HEK293 (cell line): ENCODE measurements around the gene FGD6.

ENCODE experiments used
- CTCF ChIA-PET: fragments of 350-600 bp; formaldehyde crosslinking; extraction: SDS; loops from one replicate; lab custom pipeline; 2021; ENCODE audit warnings: antibody characterized with exemption; lab: Yijun Ruan, JAX
- POLR2A ChIA-PET: fragments of 300-600 bp; formaldehyde crosslinking; extraction: SDS; loops from one replicate; lab custom pipeline; 2020; ENCODE audit warnings: antibody characterized with exemption, inconsistent platforms; lab: Yijun Ruan, JAX
- H3K27ac ChIP-seq: fragments of 200-500 bp; sonication (Bioruptor generic); 2 replicates; pipeline ENCODE4 v1.5.1; 2014; ENCODE audit warnings: low read depth, low read length, control low read depth, inconsistent platforms; ENCODE audit errors: extremely low read depth
- H3K36me3 ChIP-seq, 2 experiments: fragments of 200-500 bp in 1 of 2; sonication (Bioruptor generic) in 1 of 2; 1 replicate in 1 of 2; 2 replicates in 1 of 2; pipeline ENCODE4 v1.5.1; 2014 to 2017; ENCODE audit warnings: inconsistent platforms in 2 of 2, low read length in 2 of 2; ENCODE audit not compliant: control insufficient read depth in 2 of 2, insufficient read depth in 1 of 2
- H3K4me1 ChIP-seq: fragments of 200-500 bp; sonication (Bioruptor generic); 2 replicates; pipeline ENCODE4 v1.5.1; 2014; ENCODE audit warnings: mild to moderate bottlenecking, low read length, inconsistent platforms; ENCODE audit not compliant: control insufficient read depth, insufficient read depth
- H3K4me3 ChIP-seq: 2 replicates; pipeline ENCODE4 v1.5.1; 2011; ENCODE audit warnings: low read depth, mild to moderate bottlenecking, control low read depth, low read length, moderate library complexity
- H3K9me3 ChIP-seq: fragments of 200-500 bp; sonication (Bioruptor generic); 2 replicates; pipeline ENCODE4 v1.5.1; 2014; ENCODE audit warnings: low read depth, low read length, inconsistent platforms; ENCODE audit not compliant: control insufficient read depth, insufficient read depth
- KLF10 ChIP-seq: fragments of 450-650 bp; IDR thresholded peaks from 2 replicates; pipeline ENCODE4 v1.5.1; 2018; ENCODE audit warnings: missing biosample characterization, mild to moderate bottlenecking, missing genetic modification characterization
- KLF7 ChIP-seq: fragments of 450-650 bp; formaldehyde crosslinking; IDR thresholded peaks from 2 replicates; pipeline ENCODE4 v1.5.1; 2016; ENCODE audit warnings: missing biosample characterization, missing genetic modification characterization, borderline replicate concordance
- OSR2 ChIP-seq: fragments of 450-650 bp; formaldehyde crosslinking; IDR thresholded peaks from 2 replicates; pipeline ENCODE4 v1.5.1; 2016; ENCODE audit warnings: missing biosample characterization, missing genetic modification characterization
- SP7 ChIP-seq: fragments of 450-650 bp; formaldehyde crosslinking; IDR thresholded peaks from 2 replicates; pipeline ENCODE4 v1.5.1; 2016; ENCODE audit warnings: missing biosample characterization, missing genetic modification characterization
- ZBTB8A ChIP-seq: fragments of 450-650 bp; formaldehyde crosslinking; IDR thresholded peaks from 2 replicates; pipeline ENCODE4 v1.5.1; 2016; ENCODE audit warnings: missing biosample characterization, missing genetic modification characterization
- ZNF112 ChIP-seq: fragments of 450-650 bp; formaldehyde crosslinking; IDR thresholded peaks from 2 replicates; pipeline ENCODE4 v1.5.0; 2017; ENCODE audit warnings: missing biosample characterization, missing genetic modification characterization
- ZNF132 ChIP-seq: fragments of 450-650 bp; formaldehyde crosslinking; IDR thresholded peaks from 2 replicates; pipeline ENCODE4 v1.5.1; 2017; ENCODE audit warnings: missing biosample characterization, missing genetic modification characterization, borderline replicate concordance
- ZNF148 ChIP-seq: fragments of 450-650 bp; formaldehyde crosslinking; IDR thresholded peaks from 2 replicates; pipeline ENCODE4 v1.5.0; 2017; ENCODE audit warnings: missing biosample characterization, missing genetic modification characterization, borderline replicate concordance
- ZNF157 ChIP-seq: fragments of 450-650 bp; formaldehyde crosslinking; IDR thresholded peaks from 2 replicates; pipeline ENCODE4 v1.5.1; 2016; ENCODE audit warnings: missing biosample characterization, missing genetic modification characterization
- ZNF514 ChIP-seq: fragments of 450-650 bp; formaldehyde crosslinking; IDR thresholded peaks from 2 replicates; pipeline ENCODE4 v1.5.1; 2016; ENCODE audit warnings: missing biosample characterization, missing genetic modification characterization
- ZNF521 ChIP-seq: fragments of 450-650 bp; formaldehyde crosslinking; IDR thresholded peaks from 2 replicates; pipeline ENCODE4 v1.5.1; 2017; ENCODE audit warnings: missing biosample characterization, mild to moderate bottlenecking, missing genetic modification characterization
- ZNF585B ChIP-seq: fragments of 450-650 bp; formaldehyde crosslinking; IDR thresholded peaks from 2 replicates; pipeline ENCODE4 v1.5.1; 2016; ENCODE audit warnings: missing biosample characterization, missing genetic modification characterization
- ZNF624 ChIP-seq: fragments of 450-650 bp; formaldehyde crosslinking; IDR thresholded peaks from 2 replicates; pipeline ENCODE4 v1.5.1; 2017; ENCODE audit warnings: missing biosample characterization, missing genetic modification characterization
- ZNF830 ChIP-seq: fragments of 450-650 bp; IDR thresholded peaks from 2 replicates; pipeline ENCODE4 v1.5.0; 2018; ENCODE audit warnings: missing biosample characterization, missing genetic modification characterization, low read depth, mild to moderate bottlenecking, moderate library complexity
- ZNF843 ChIP-seq: fragments of 450-650 bp; formaldehyde crosslinking; IDR thresholded peaks from 2 replicates; pipeline ENCODE4 v1.5.1; 2016; ENCODE audit warnings: missing biosample characterization, missing genetic modification characterization
- ZSCAN5A ChIP-seq: fragments of 450-650 bp; formaldehyde crosslinking; IDR thresholded peaks from 2 replicates; pipeline ENCODE4 v1.5.1; 2016; ENCODE audit warnings: missing biosample characterization, missing genetic modification characterization
- TF ChIP-seq, protein P1 (sequence below): fragments of 450-650 bp; formaldehyde crosslinking; IDR thresholded peaks from 2 replicates; pipeline ENCODE4 v1.5.1; 2017; ENCODE audit warnings: missing biosample characterization, mild to moderate bottlenecking, missing genetic modification characterization, moderate library complexity
- TF ChIP-seq, protein P2 (sequence below): sonication (generic); formaldehyde crosslinking; IDR thresholded peaks from 2 replicates; pipeline ENCODE4 v1.8.1; 2022; ENCODE audit warnings: mild to moderate bottlenecking, moderate library complexity, missing genetic modification reagents

Gene FGD6

GRCh38 chr12:95178136-95178535, 39.1 kb downstream of the FGD6 start:
- TF ChIP-seq ZNF843 (tag by site-specific recombination) (no peak), ZNF585B (tag by site-specific recombination) (no peak), ZNF830 (tag by site-specific recombination) (no peak), KLF7 (tag by site-specific recombination) (no peak), ZNF157 (tag by site-specific recombination) (no peak), ZNF521 (no peak), ZSCAN5A (tag by site-specific recombination) (no peak), ZNF624 (tag by site-specific recombination) (no peak), KLF10 (no peak), ZNF132 (no peak)
- TF ChIP-seq, protein P1, sequence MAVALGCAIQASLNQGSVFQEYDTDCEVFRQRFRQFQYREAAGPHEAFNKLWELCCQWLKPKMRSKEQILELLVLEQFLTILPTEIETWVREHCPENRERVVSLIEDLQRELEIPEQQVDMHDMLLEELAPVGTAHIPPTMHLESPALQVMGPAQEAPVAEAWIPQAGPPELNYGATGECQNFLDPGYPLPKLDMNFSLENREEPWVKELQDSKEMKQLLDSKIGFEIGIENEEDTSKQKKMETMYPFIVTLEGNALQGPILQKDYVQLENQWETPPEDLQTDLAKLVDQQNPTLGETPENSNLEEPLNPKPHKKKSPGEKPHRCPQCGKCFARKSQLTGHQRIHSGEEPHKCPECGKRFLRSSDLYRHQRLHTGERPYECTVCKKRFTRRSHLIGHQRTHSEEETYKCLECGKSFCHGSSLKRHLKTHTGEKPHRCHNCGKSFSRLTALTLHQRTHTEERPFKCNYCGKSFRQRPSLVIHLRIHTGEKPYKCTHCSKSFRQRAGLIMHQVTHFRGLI = no peak
- peaks cover 5% of the 10 kb centered on the region; the same call in 1 of the 2 replicates for H3K4me1 ChIP-seq
- H3K36me3 ChIP-seq = no peaks in the 10 kb centered on the region
- POLR2A ChIA-PET = no interaction called here
- CTCF ChIA-PET = interaction anchor here (0.6 kb wide), 1 partner anchor 10 kb away, joined by 4 read pairs; no protein-coding TSS in a partner anchor
- no peaks in the 10 kb centered on the region for H3K9me3 ChIP-seq
- H3K4me3 ChIP-seq = no peak overlapping the region
- H3K27ac ChIP-seq = no peak overlapping the region

DNA sequence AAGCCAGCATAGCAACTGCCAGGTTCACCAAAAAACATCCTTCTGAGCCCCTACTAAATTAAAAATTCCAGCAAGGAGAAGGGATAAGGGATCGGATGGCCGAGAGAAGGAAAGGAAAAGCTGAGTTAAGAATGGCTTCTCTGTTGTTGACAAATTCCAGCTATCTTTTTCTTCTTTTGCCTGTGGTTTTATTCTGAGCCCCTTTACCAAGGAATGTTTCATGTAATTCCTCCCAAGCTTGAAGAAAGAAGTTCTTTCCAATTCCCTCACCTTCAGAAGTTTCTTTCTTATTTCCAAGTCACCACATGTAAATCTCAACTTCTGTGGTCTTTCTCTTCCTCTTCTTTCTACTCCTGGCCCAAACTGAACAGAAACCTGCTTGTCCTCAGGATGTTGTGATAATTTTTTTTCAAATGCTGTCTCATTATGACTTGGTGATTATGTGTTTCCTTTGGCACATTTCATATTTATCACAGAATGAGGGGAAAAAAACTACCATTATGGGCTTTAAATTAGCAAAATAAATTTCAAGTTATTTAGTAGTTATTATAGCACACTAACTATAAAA, 40.0 kb downstream of the FGD6 start:
- H3K4me1 ChIP-seq = peaks cover 5% of the 10 kb centered on the region; the same call in 1 of the 2 replicates
- no peaks in the 10 kb centered on the region for H3K36me3 ChIP-seq
- ChIA-PET POLR2A (no interaction called here), CTCF (interaction anchor here (1.1 kb wide), 1 partner anchor 31 kb away, joined by 3 read pairs; no protein-coding TSS in a partner anchor)
- H3K9me3 ChIP-seq = no peaks in the 10 kb centered on the region
- H3K4me3 ChIP-seq = no peak overlapping the region
- no peak overlapping the region for H3K27ac ChIP-seq
- TF ChIP-seq ZBTB8A (tag by site-specific recombination) = no peak
- TF ChIP-seq ZNF112 (tag by site-specific recombination) = no peak
- no peak for TF ChIP-seq SP7 (tag by site-specific recombination)
- no peak for TF ChIP-seq ZNF514 (tag by site-specific recombination)
- TF ChIP-seq OSR2 (tag by site-specific recombination) = no peak
- TF ChIP-seq, protein P2, sequence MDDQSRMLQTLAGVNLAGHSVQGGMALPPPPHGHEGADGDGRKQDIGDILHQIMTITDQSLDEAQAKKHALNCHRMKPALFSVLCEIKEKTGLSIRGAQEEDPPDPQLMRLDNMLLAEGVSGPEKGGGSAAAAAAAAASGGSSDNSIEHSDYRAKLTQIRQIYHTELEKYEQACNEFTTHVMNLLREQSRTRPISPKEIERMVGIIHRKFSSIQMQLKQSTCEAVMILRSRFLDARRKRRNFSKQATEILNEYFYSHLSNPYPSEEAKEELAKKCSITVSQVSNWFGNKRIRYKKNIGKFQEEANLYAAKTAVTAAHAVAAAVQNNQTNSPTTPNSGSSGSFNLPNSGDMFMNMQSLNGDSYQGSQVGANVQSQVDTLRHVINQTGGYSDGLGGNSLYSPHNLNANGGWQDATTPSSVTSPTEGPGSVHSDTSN = no peak
- TF ChIP-seq ZNF148 (tag by site-specific recombination) = no peak
- no peak for TF ChIP-seq ZNF132
